ENCODE data around the gene KCNV2. TPM values are rescaled to one million over a fixed set of nuclear protein-coding genes. Genes with fewer than 3 reads are reported as not detected.

Gene KCNV2
- not detected in 5 replicates for total RNA-seq (2022; extraction: Qiagen RNA extraction; ENCODE audit: low read depth)

GRCh38 chr9:2717385-2717784, at the start of gene KCNV2:
KCNV2 (plus strand) TSS chr9:2717510; CDS start chr9:2717740, 230 bp downstream.

Other genes with a start within 250 kb of the KCNV2 start
- gene VLDLR, start 95.7 kb upstream of the KCNV2 start, total RNA-seq (2022; extraction: Qiagen RNA extraction; ENCODE audit: low read depth) = 18.6 to 25.6 TPM (median 24.9 TPM) in 5 replicates
- 77.4 to 87.4 TPM (median 78.1 TPM) in 5 replicates for gene PUM3, start 126.6 kb downstream of the KCNV2 start, total RNA-seq (2022; extraction: Qiagen RNA extraction; ENCODE audit: low read depth)